ENCODE measurements around the gene SNTG2.

- TF ChIP-seq CTCF (IDR thresholded peaks at IDR 0.05) (no peak), POLR2A (IDR thresholded peaks at IDR 0.05) (no peak)
Measured at GRCh38 chr2:1403565-1403964, 452.9 kb downstream of the SNTG2 start.

Measured in prostate gland (tissue), 2 donors.